HepG2 (cell line): Measurements from ENCODE around the gene CYLD. TPM values are rescaled to one million over a fixed set of nuclear protein-coding genes. Genes with fewer than 3 reads are reported as not detected.
A peak's percentile ranks its signal among the peaks of the same experiment; 100 is the strongest.

Experiments used
- ARNTL ChIP-seq: sonication (generic); formaldehyde crosslinking; IDR thresholded peaks from 2 replicates; pipeline ENCODE4 v1.4.0; 2020; ENCODE audit warnings: mild to moderate bottlenecking, missing genetic modification reagents
- CREB3 ChIP-seq: sonication (generic); formaldehyde crosslinking; IDR thresholded peaks from 2 replicates; pipeline ENCODE4 v1.5.0; 2020; ENCODE audit warnings: missing genetic modification reagents
- EED ChIP-seq: sonication (generic); formaldehyde crosslinking; IDR thresholded peaks from 2 replicates; pipeline ENCODE4 v1.5.0; 2020; ENCODE audit warnings: mild to moderate bottlenecking, missing genetic modification reagents
- FOSL2 ChIP-seq: sonication (generic); formaldehyde crosslinking; IDR thresholded peaks from 2 replicates; pipeline ENCODE4 v1.4.0; 2020; ENCODE audit warnings: missing genetic modification reagents
- GLI4 ChIP-seq: sonication (generic); formaldehyde crosslinking; IDR thresholded peaks from 2 replicates; pipeline ENCODE4 v1.5.1; 2020; ENCODE audit warnings: missing genetic modification reagents, mild to moderate bottlenecking, moderate library complexity, borderline replicate concordance
- HDAC2 ChIP-seq: sonication (generic); formaldehyde crosslinking; IDR thresholded peaks from 2 replicates; pipeline ENCODE4 v1.4.0; 2020; ENCODE audit warnings: missing genetic modification reagents
- KAT8 ChIP-seq: IDR thresholded peaks from 2 replicates; pipeline ENCODE4 v1.6.1; 2016; ENCODE audit warnings: missing genetic modification reagents, missing compliant biosample characterization
- KDM6A ChIP-seq: IDR thresholded peaks from 2 replicates; pipeline ENCODE4 v1.6.1; 2016; ENCODE audit warnings: low read depth
- NKX3-1 ChIP-seq: sonication (generic); formaldehyde crosslinking; IDR thresholded peaks from 2 replicates; pipeline ENCODE4 v1.5.0; 2020; ENCODE audit warnings: missing genetic modification reagents
- ONECUT2 ChIP-seq: sonication (generic); formaldehyde crosslinking; IDR thresholded peaks from 2 replicates; pipeline ENCODE4 v1.4.0; 2020; ENCODE audit warnings: missing genetic modification reagents
- SP4 ChIP-seq: sonication (generic); formaldehyde crosslinking; IDR thresholded peaks from 2 replicates; pipeline ENCODE4 v1.8.1; 2023; ENCODE audit warnings: mild to moderate bottlenecking, missing genetic modification reagents
- USF2 ChIP-seq, 2 experiments: sonication (generic) in 1 of 2; formaldehyde crosslinking in 1 of 2; IDR thresholded peaks; 2 replicates each; pipeline versions ENCODE4 v1.5.1 to v1.6.1; 2011 to 2020; ENCODE audit warnings: borderline replicate concordance in 1 of 2, low read depth in 1 of 2, low read length in 1 of 2, mild to moderate bottlenecking in 1 of 2, missing genetic modification reagents in 1 of 2, moderate library complexity in 1 of 2
- ZFP36 ChIP-seq: fragments of 150-350 bp; IDR thresholded peaks from 2 replicates; pipeline ENCODE4 v1.6.1; 2018; ENCODE audit warnings: borderline replicate concordance, low read length, low read depth; ENCODE audit not compliant: partially characterized antibody
- ZFX ChIP-seq: sonication (generic); formaldehyde crosslinking; IDR thresholded peaks from 2 replicates; pipeline ENCODE4 v1.4.0; 2020; ENCODE audit warnings: mild to moderate bottlenecking, low read depth, missing genetic modification reagents, moderate library complexity
- ZNF24 ChIP-seq: fragments of 450-650 bp; IDR thresholded peaks from 2 replicates; pipeline ENCODE4 v1.6.1; 2017; ENCODE audit warnings: antibody characterized with exemption, mild to moderate bottlenecking
- ZNF282 ChIP-seq: fragments of 450-650 bp; IDR thresholded peaks from 2 replicates; pipeline ENCODE4 v1.6.1; 2018; ENCODE audit not compliant: partially characterized antibody
- ZNF335 ChIP-seq: sonication (generic); formaldehyde crosslinking; IDR thresholded peaks from 2 replicates; pipeline ENCODE4 v1.4.0; 2020; ENCODE audit warnings: missing genetic modification reagents
- ZNF512 ChIP-seq: sonication (generic); formaldehyde crosslinking; IDR thresholded peaks from 2 replicates; pipeline ENCODE4 v1.4.0; 2020; ENCODE audit warnings: mild to moderate bottlenecking, missing genetic modification reagents
- ZNF629 ChIP-seq: sonication (generic); formaldehyde crosslinking; conservative IDR thresholded peaks from 2 replicates; pipeline ENCODE4 v1.5.0; 2020; ENCODE audit warnings: missing genetic modification reagents
- ZNF776 ChIP-seq: sonication (generic); formaldehyde crosslinking; IDR thresholded peaks from 2 replicates; pipeline ENCODE4 v1.4.0; 2020; ENCODE audit warnings: mild to moderate bottlenecking, missing genetic modification reagents
- ZNF777 ChIP-seq: sonication (generic); formaldehyde crosslinking; IDR thresholded peaks from 2 replicates; pipeline ENCODE4 v1.4.0; 2020; ENCODE audit warnings: missing genetic modification reagents
- ZNF878 ChIP-seq: sonication (generic); formaldehyde crosslinking; IDR thresholded peaks from 2 replicates; pipeline ENCODE4 v1.8.1; 2023; ENCODE audit warnings: mild to moderate bottlenecking, missing genetic modification reagents, moderate library complexity
- polyA plus RNA-seq, 8 experiments: library from polyadenylated mRNA; depleted of rRNA in 3 of 8; stranded (reverse) in 7 of 8; unstranded in 1 of 8; fragments of >200 nt; fragmentation: Illumina TruSeq in 4 of 8; extraction: Trizol in 4 of 8; gene quantifications; 2 replicates each; pipeline versions ENCODE4 v1.2.1 to v1.2.3, GENCODE V29; 2011 to 2016; ENCODE audit warnings: low read depth in 4 of 8, missing spikeins in 1 of 8, mixed read lengths in 1 of 8; ENCODE audit not compliant: insufficient read depth in 1 of 8
- total RNA-seq, 5 experiments: library from RNA; depleted of rRNA; stranded (reverse); fragments of >200 nt; fragmentation: Illumina TruSeq; extraction: Trizol; gene quantifications; 2 replicates each; pipeline ENCODE4 v1.2.3, GENCODE V29; 2016; ENCODE audit warnings: low read depth in 1 of 5

Gene CYLD
- total and polyA plus RNA-seq, 2 of the 13 experiments (the other 11 are each of a cell fraction or from before 2014, with no cell fraction given): 6.1 to 11.4 TPM

- TF ChIP-seq FOSL2 (CRISPR knock-in tag) (no peak), KDM6A (CRISPR knock-in tag) (no peak), ZNF629 (CRISPR knock-in tag) (peak; percentile 71; the same call in 1 of the 2 replicates), ZNF24 (no peak), GLI4 (no peak), CREB3 (no peak), ONECUT2 (CRISPR knock-in tag) (peak; percentile 86), ZFP36 (no peak), HDAC2 (CRISPR knock-in tag) (no peak), ZNF335 (CRISPR knock-in tag) (no peak), ZNF776 (no peak), ZFX (CRISPR knock-in tag) (peak; percentile 7), ZNF512 (CRISPR knock-in tag) (no peak), KAT8 (CRISPR knock-in tag) (no peak), SP4 (CRISPR knock-in tag) (no peak), EED (CRISPR knock-in tag) (0 out of 2 replicates have a peak, but pooled peaks have one; percentile 6), ZNF777 (CRISPR knock-in tag) (peak; percentile 90), NKX3-1 (CRISPR knock-in tag) (no peak), ARNTL (CRISPR knock-in tag) (0 out of 2 replicates have a peak, but pooled peaks have one; percentile 18), ZNF878 (CRISPR knock-in tag) (no peak), USF2 (IDR thresholded peaks at IDR 0.05; ENCODE audit: low read depth, low read length) (no peak), USF2 (CRISPR knock-in tag; IDR thresholded peaks at IDR 0.05; ENCODE audit: borderline replicate concordance) (no peak), ZNF282 (no peak)
Observed at GRCh38 chr16:50742576-50743200, 802 bp downstream of the CYLD start (continued).
